HEK293 (cell line): Measurements from ENCODE around the gene TMED1.

Source experiments
- CTCF ChIP-seq: fragments of 450-650 bp; formaldehyde crosslinking; IDR thresholded peaks from 2 replicates; pipeline ENCODE4 v1.5.1; 2016; ENCODE audit warnings: missing biosample characterization, missing genetic modification characterization
- OVOL3 ChIP-seq: fragments of 450-650 bp; formaldehyde crosslinking; IDR thresholded peaks from 2 replicates; pipeline ENCODE4 v1.5.1; 2016; ENCODE audit warnings: missing biosample characterization, missing genetic modification characterization
- RBAK ChIP-seq: fragments of 450-650 bp; formaldehyde crosslinking; IDR thresholded peaks from 2 replicates; pipeline ENCODE4 v1.5.1; 2016; ENCODE audit warnings: missing biosample characterization, missing genetic modification characterization
- SALL2 ChIP-seq: fragments of 450-650 bp; formaldehyde crosslinking; IDR thresholded peaks from 2 replicates; pipeline ENCODE4 v1.5.0; 2017; ENCODE audit warnings: missing biosample characterization, mild to moderate bottlenecking, missing genetic modification characterization, borderline replicate concordance
- TSHZ1 ChIP-seq: fragments of 450-650 bp; formaldehyde crosslinking; IDR thresholded peaks from 2 replicates; pipeline ENCODE4 v1.5.1; 2016; ENCODE audit warnings: missing biosample characterization, missing genetic modification characterization, borderline replicate concordance
- ZBTB8A ChIP-seq: fragments of 450-650 bp; formaldehyde crosslinking; IDR thresholded peaks from 2 replicates; pipeline ENCODE4 v1.5.1; 2016; ENCODE audit warnings: missing biosample characterization, missing genetic modification characterization
- ZNF114 ChIP-seq: fragments of 450-650 bp; formaldehyde crosslinking; IDR thresholded peaks from 2 replicates; pipeline ENCODE4 v1.5.0; 2017; ENCODE audit warnings: missing biosample characterization, missing genetic modification characterization
- ZNF175 ChIP-seq: fragments of 450-650 bp; formaldehyde crosslinking; IDR thresholded peaks from 2 replicates; pipeline ENCODE4 v1.5.1; 2016; ENCODE audit warnings: missing biosample characterization, missing genetic modification characterization
- ZNF280D ChIP-seq: fragments of 450-650 bp; formaldehyde crosslinking; IDR thresholded peaks from 2 replicates; pipeline ENCODE4 v1.5.1; 2016; ENCODE audit warnings: missing biosample characterization, missing genetic modification characterization
- ZNF324 ChIP-seq: fragments of 450-650 bp; formaldehyde crosslinking; IDR thresholded peaks from 2 replicates; pipeline ENCODE4 v1.5.1; 2016; ENCODE audit warnings: missing biosample characterization, missing genetic modification characterization
- ZNF692 ChIP-seq: fragments of 450-650 bp; formaldehyde crosslinking; IDR thresholded peaks from 2 replicates; pipeline ENCODE4 v1.5.1; 2016; ENCODE audit warnings: missing biosample characterization, missing genetic modification characterization
- ZSCAN18 ChIP-seq: fragments of 450-650 bp; formaldehyde crosslinking; IDR thresholded peaks from 2 replicates; pipeline ENCODE4 v1.5.1; 2016; ENCODE audit warnings: missing biosample characterization, missing genetic modification characterization

- TF ChIP-seq ZNF280D (tag by site-specific recombination), result no peak
- TF ChIP-seq TSHZ1 (tag by site-specific recombination), result no peak
- no peak for TF ChIP-seq RBAK (tag by site-specific recombination)
- TF ChIP-seq CTCF, result no peak
- no peak for TF ChIP-seq ZBTB8A
- TF ChIP-seq ZSCAN18 (tag by site-specific recombination), result no peak
- TF ChIP-seq OVOL3 (tag by site-specific recombination), result no peak
- no peak for TF ChIP-seq ZNF324 (tag by site-specific recombination)
- no peak for TF ChIP-seq ZNF692 (tag by site-specific recombination)
- TF ChIP-seq ZNF175 (tag by site-specific recombination), result no peak
- TF ChIP-seq SALL2, result no peak
- no peak for TF ChIP-seq ZNF114 (tag by site-specific recombination)
Measured at GRCh38 chr19:10816691-10817090, 19.3 kb downstream of the TMED1 start.
